ENCODE results near the gene BHLHE40. TPM values are rescaled to one million over a fixed set of nuclear protein-coding genes. Genes with fewer than 3 reads are reported as not detected.

BHLHE40 gene
- polyA plus RNA-seq, 1 donor from 2014 or later = not detected

- Histone ChIP-seq H2AFZ (ENCODE audit: low read depth, low read length) (no peak overlapping the region), H3F3A (ENCODE audit: insufficient read depth, low read length, poor library complexity, severe bottlenecking) (no peaks in the 10 kb centered on the region), H3K9ac (ENCODE audit: low read length) (no peak overlapping the region), H3K9me3 (ENCODE audit: low read length) (no peaks in the 10 kb centered on the region), H3K9me2 (ENCODE audit: insufficient read depth, low read length) (no peaks in the 10 kb centered on the region), H3K27me3 (ENCODE audit: insufficient read depth, low read depth, low read length) (no peaks in the 10 kb centered on the region), H4K20me1 (ENCODE audit: insufficient read depth) (no peaks in the 10 kb centered on the region), H3K36me3 (ENCODE audit: insufficient read depth, low read length) (no peaks in the 10 kb centered on the region), H3K4me2 (ENCODE audit: low read length) (no peak overlapping the region), H3K79me2 (replicated peaks; ENCODE audit: insufficient read depth, low read length) (no peaks in the 10 kb centered on the region), H3K27ac (ENCODE audit: low read length) (no peak overlapping the region), H3K4me3 (ENCODE audit: low read length) (no peak overlapping the region)
- TF ChIP-seq CTCF (IDR thresholded peaks at IDR 0.05; ENCODE audit: poor library complexity, severe bottlenecking) = no peak
- no peak for TF ChIP-seq TAF1 (IDR thresholded peaks at IDR 0.05; ENCODE audit: low read depth)
- no peak for TF ChIP-seq MXI1 (conservative IDR thresholded peaks at IDR 0.05; ENCODE audit: poor library complexity, severe bottlenecking)
- TF ChIP-seq EZH2 (IDR thresholded peaks at IDR 0.05; ENCODE audit: borderline replicate concordance, insufficient read depth, low read length, poor library complexity, severe bottlenecking) = no peak
- TF ChIP-seq EP300 (conservative IDR thresholded peaks at IDR 0.05; ENCODE audit: poor library complexity, severe bottlenecking) = no peak
- no peak for TF ChIP-seq POLR2AphosphoS5 (IDR thresholded peaks at IDR 0.05)
Observed at GRCh38 chr3:4999531-5000184, 20.4 kb downstream of the BHLHE40 start.

DNA sequence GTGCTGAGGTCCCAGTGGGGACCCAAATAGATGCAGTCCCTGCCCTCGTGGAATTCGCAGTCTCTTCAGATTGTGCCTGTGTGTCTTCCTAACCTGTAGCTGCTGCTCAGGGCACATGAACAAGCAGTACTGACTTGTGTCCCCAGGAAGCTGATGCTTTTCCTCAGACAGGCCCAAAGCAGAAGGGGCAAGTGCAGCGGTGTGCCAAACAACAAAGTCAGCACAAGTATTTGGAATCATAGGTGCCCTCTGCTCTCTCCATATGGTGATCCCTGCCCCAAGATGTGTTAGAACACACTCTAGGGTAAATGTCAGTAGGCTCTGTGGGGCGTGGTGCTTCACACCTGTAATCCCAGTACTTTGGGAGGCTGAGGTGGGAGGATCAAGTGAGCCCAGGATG lies 21.9 kb downstream of the BHLHE40 start:
- no peaks in the 10 kb centered on the region for H3K27me3 ChIP-seq (ENCODE audit: insufficient read depth, low read depth, low read length)
- no peak overlapping the region for H3K9ac ChIP-seq (ENCODE audit: low read length)
- H4K20me1 ChIP-seq (ENCODE audit: insufficient read depth) = no peaks in the 10 kb centered on the region
- H3K4me2 ChIP-seq (ENCODE audit: low read length) = no peak overlapping the region
- no peak for TF ChIP-seq POLR2AphosphoS5 (IDR thresholded peaks at IDR 0.05)
- TF ChIP-seq TAF1 (IDR thresholded peaks at IDR 0.05; ENCODE audit: low read depth) = no peak
- no peak for TF ChIP-seq REST (IDR thresholded peaks at IDR 0.05; ENCODE audit: borderline replicate concordance)
- TF ChIP-seq EP300 (conservative IDR thresholded peaks at IDR 0.05; ENCODE audit: poor library complexity, severe bottlenecking) = no peak
- no peak for TF ChIP-seq CTCF (IDR thresholded peaks at IDR 0.05; ENCODE audit: poor library complexity, severe bottlenecking)
- TF ChIP-seq EZH2 (IDR thresholded peaks at IDR 0.05; ENCODE audit: borderline replicate concordance, insufficient read depth, low read length, poor library complexity, severe bottlenecking) = no peak
- no peak for TF ChIP-seq MXI1 (conservative IDR thresholded peaks at IDR 0.05; ENCODE audit: poor library complexity, severe bottlenecking)
- TF ChIP-seq RAD21 (conservative IDR thresholded peaks at IDR 0.05) = no peak
- TF ChIP-seq SMC3 (conservative IDR thresholded peaks at IDR 0.05; ENCODE audit: poor library complexity) = no peak
- no peaks in the 10 kb centered on the region for H3F3A ChIP-seq (ENCODE audit: insufficient read depth, low read length, poor library complexity, severe bottlenecking)
- H3K36me3 ChIP-seq (ENCODE audit: insufficient read depth, low read length) = no peaks in the 10 kb centered on the region
- no peaks in the 10 kb centered on the region for H3K9me3 ChIP-seq (ENCODE audit: low read length)
- H2AFZ ChIP-seq (ENCODE audit: low read depth, low read length) = no peak overlapping the region
- H3K4me3 ChIP-seq (ENCODE audit: low read length) = no peak overlapping the region
- H3K27ac ChIP-seq (ENCODE audit: low read length) = no peak overlapping the region
- H3K9me2 ChIP-seq (ENCODE audit: insufficient read depth, low read length) = no peaks in the 10 kb centered on the region
- no peaks in the 10 kb centered on the region for H3K79me2 ChIP-seq (replicated peaks; ENCODE audit: insufficient read depth, low read length)

Measured in neural cell (in vitro differentiated cells).